GM18505 (cell line): ENCODE results near the gene CFL2.

ENCODE experiments used
- ATAC-seq: cut with Tn5 transposase; IDR thresholded peaks from one replicate; pipeline ENCODE4 v1.9.1; 2021; ENCODE audit not compliant: unreplicated experiment
- POLR2A ChIP-seq: IDR thresholded peaks from 4 replicates; pipeline ENCODE4 v1.6.1; 2011; ENCODE audit warnings: borderline replicate concordance; ENCODE audit not compliant: insufficient read depth, insufficient read length; ENCODE audit errors: extremely low read depth

Gene CFL2

DNA sequence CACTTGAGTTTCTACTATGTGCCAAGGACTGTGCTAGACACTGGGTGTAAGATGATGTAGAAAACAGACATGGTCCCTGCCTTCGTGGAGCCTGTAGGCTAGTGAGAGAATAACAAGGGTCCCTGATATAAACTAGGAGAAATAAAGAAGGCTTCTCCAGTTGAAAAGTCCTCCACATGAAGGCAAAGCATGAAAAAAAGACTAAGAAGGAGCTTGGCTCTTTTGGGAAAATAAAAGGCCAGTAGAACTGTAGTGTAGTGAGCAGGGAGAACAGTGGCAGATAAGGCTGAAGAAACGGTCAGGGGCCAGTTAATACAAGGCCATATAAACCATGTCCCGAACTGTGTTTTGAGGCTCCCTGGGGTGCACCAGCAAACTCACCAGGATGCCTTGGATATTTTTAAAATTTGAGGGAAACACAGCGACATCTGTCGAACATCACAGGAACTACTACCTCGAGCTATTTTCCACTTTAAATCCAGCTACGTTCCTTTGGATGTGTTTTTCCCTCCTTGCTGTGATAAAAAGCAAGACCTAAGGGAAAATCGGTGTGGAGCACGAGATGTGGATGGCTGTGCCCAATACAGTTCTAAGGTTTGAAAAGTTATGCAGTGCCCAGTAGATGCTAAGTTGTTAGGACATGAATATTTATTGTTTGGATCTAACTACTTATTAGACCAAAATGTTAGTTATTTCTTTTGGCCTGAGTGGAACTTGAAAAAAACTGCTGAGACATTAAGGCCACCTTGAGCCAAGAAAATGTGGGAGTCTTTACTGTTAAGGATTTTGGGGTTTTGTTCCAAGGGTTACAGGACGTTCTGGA lies 8.5 kb upstream of the CFL2 start:
- TF ChIP-seq POLR2A: no peak
- ATAC-seq: no peak

GRCh38 chr14:34721129-34721528 lies 6.7 kb upstream of the CFL2 start:
- TF ChIP-seq POLR2A: no peak
- no peak for ATAC-seq

GRCh38 chr14:34718750-34719304 lies 4.4 kb upstream of the CFL2 start:
- TF ChIP-seq POLR2A: no peak
- ATAC-seq: no peak

- no peak for TF ChIP-seq POLR2A
- no peak for ATAC-seq
Measured at GRCh38 chr14:34715127-34715863, 902 bp upstream of the CFL2 start.

GRCh38 chr14:34713681-34714319 lies 593 bp downstream of the CFL2 start:
- peak; percentile 7 for ATAC-seq
- TF ChIP-seq POLR2A: no peak

DNA sequence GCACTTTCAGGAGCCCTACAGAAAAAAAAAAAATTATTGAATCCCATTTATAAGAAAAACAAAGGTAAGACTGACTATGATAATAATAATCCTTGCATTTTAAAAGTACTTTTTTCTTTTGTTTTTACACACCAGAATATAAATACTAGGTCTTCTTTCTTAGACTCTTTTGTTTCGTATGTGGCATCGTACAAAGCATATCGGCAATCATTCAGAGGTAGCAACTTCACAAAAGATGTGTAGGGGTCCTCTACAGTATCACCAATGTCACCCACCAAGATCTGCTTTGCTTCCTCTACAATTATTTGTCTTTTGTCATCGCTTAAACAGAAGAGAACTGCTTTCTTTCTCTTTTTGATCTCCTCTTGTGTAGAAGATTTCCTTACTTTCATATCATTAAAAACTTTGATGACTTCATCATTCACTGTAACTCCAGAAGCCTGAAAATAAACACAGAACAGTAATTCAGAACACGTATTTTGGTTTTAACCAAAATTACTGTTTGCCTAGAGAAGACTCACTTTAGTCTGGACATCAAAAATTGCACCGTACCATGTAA lies 1.2 kb downstream of the CFL2 start:
- ATAC-seq: no peak
- TF ChIP-seq POLR2A: no peak

GRCh38 chr14:34711796-34712712 lies 2.3 kb downstream of the CFL2 start:
- no peak for ATAC-seq

DNA sequence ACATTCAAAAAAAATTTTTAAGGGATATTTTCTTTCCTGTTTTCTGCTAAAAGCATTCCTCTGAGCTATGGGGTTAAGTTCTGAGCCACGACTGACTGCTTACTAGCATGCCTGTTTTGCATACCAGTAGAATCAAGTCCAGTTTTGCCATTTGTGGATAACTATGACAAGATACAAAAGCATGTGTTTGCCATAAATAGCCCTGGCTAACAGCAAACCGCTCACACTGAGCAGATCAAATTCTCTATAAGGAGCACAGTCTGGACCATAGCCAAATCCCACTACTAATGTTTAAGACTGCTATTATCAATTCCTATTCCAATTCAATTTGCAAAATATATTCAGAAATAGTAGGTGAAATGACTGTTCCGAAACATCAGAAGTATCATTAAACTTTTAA lies 3.2 kb downstream of the CFL2 start:
- ATAC-seq: no peak
- TF ChIP-seq POLR2A: no peak

More at GRCh38 chr14:34711796-34712712, 2.3 kb downstream of the CFL2 start:
- TF ChIP-seq POLR2A: no peak

DNA sequence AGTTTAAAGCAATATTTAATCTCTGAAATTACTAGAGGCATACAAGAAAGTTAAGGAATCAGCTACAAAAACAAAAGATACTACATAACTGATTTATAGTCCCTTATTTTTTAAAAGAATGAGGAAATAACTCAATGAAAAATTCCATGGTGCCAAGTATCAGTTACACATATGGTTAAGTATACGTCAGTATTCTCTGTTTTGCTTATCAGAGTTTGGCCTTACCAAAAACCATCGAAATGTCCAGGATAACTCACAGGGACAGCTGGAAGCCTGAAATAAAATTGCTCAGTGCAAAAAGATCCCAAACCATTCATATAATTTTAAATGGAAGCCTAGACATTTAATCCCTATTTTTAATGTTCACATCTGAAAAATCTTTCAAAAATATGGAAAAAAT lies 3.6 kb downstream of the CFL2 start:
- no peak for ATAC-seq
- TF ChIP-seq POLR2A: no peak

DNA sequence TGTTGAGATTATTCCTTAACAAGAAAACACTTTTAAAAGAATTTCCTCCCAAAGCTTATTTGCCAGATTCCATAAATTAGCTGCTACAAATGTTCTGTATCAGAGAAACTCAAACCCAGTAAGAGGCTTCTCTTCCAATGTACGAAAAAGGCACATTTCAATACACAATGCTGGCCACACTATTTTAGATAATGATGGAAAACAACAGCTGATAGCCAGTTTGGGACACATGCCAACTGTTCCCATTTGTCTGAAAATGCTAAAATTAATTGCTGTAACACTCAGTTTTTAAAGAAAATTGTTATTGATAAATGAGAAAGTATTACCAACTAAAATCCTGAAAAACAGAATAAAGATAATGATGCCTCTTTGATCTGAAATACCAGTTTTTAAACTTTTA lies 4.4 kb downstream of the CFL2 start:
- no peak for ATAC-seq
- TF ChIP-seq POLR2A: no peak

DNA sequence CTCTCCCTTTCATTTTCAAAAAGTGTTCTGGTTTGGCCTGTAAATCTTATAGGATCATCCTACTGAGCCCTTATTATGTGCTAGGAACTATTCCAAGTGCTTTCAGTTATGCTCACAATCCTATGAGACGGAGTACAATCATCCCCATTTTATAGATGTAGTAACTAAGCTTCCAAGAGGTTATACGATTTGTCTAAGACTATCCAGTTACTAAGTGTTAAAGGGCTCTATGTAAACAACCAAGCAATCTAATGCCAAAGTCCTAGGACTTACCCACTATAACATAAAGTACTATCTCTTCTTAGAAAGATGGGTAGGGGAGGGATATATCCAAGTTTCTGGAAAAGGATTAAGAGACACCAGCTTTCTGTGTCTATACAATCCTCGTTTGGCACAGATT lies 6.7 kb downstream of the CFL2 start:
- TF ChIP-seq POLR2A: no peak
- ATAC-seq: no peak

DNA sequence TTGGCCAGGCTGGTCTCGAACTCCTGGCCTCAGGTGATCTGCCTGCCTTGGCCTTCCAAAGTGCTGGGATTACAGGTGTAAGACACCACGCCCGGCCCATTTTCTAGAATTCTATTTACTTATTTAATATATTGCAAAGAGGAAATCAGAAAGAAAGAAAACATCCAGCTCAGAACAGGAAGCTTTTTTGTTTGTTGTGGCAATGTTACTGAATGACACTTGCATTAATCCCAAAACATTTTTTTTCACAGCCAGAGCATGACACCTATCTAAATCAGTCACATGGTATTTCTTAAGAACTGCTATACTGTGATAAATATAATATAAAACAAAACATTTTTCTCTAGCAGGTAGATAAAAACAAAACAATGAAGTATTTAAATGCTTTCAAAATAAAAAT lies 12.6 kb downstream of the CFL2 start:
- no peak for ATAC-seq
- TF ChIP-seq POLR2A: no peak

DNA sequence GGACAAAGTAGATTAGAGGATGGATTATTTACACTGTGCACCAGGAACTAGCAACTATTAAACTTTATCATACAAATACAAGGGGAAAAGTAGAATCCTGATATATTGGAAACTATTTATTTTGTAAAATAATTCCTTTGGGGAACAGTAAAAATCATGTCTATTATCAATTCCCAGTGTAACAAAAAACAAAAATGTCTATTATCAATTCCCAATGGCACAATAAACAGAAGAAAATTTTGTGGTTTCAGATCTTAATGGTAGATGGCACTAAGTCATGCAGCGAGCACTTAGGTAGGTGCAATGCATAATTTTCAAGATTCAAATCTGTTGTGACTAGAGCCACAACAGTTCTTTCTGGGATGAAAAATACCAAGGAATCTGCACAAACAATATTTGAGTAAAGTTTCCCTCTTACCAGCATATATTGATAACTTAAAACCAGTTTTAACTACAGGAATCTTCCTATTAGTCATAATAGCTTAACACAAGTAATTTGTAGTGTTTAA lies 13.7 kb downstream of the CFL2 start:
- no peak for TF ChIP-seq POLR2A
- ATAC-seq: no peak
